Measurements from ENCODE around the gene ZKSCAN8. TPM values are rescaled to one million over a fixed set of nuclear protein-coding genes. Genes with fewer than 3 reads are reported as not detected.

ZKSCAN8 gene
- total and polyA plus RNA-seq, 11 donors: 3.8 to 17.7 (median 13.4) TPM

GRCh38 chr6:28137505-28137981 lies 4.1 kb upstream of the ZKSCAN8 start:
- WGBS, 4 donors: 2 to 5% (median 4%) methylated on average over 6 of the region's 6 CpGs
- no peaks in the 10 kb centered on the region for H3K9me3 ChIP-seq
- peaks cover 0 to 8% (median 0%) of the 10 kb centered on the region in 9 donors for H3K36me3 ChIP-seq
- DNase-seq (no peak), ATAC-seq (peak in 3 of 4 donors; percentile 1 to 7 (median 6))
- TF ChIP-seq POLR2A (IDR thresholded peaks at IDR 0.05): no peak
- no peak for TF ChIP-seq CTCF (IDR thresholded peaks at IDR 0.05)
- peak overlapping the region; percentile 53 to 97 (median 86) for H3K4me3 ChIP-seq
- intact Hi-C loops (cut with DNase I): loop anchor here in 8 of 10 donors (1.0 to 10.0 kb wide), 10 partner anchors 24 to 220 kb away; partner anchors contain the start of genes ZNF165 (in 2 of the 8), ZSCAN26 (in 2 of the 8), NKAPL (in 1 of the 8) and ZKSCAN4 (in 1 of the 8)
- H3K27me3 ChIP-seq: no peaks in the 10 kb centered on the region
- peak overlapping the region; percentile 90 to 98 (median 96) for H3K27ac ChIP-seq
- H3K4me1 ChIP-seq: peaks cover 1 to 58% (median 25%) of the 10 kb centered on the region in 12 donors

GRCh38 chr6:28139860-28140543 lies 1.7 kb upstream of the ZKSCAN8 start:
- Histone ChIP-seq H3K9me3 (no peaks in the 10 kb centered on the region), H3K4me1 (peaks cover 3 to 62% (median 35%) of the 10 kb centered on the region in 12 donors), H3K4me3 (peak overlapping the region in 7 of 12 donors; percentile 12 to 43 (median 18)), H3K27me3 (no peaks in the 10 kb centered on the region), H3K27ac (peak overlapping the region in 3 of 12 donors; percentile 6 to 22 (median 7)), H3K36me3 (peaks cover 0 to 10% (median 1%) of the 10 kb centered on the region in 9 donors)
- intact Hi-C loops (cut with DNase I): loop anchor here (5.0 to 10.0 kb wide), 9 partner anchors 58 to 217 kb away; partner anchors contain the start of genes ZSCAN26 (in 3 of the 10), ZSCAN9 (in 2 of the 10), NKAPL (in 1 of the 10) and ZKSCAN4 (in 1 of the 10)
- TF ChIP-seq CTCF (IDR thresholded peaks at IDR 0.05) (no peak), POLR2A (IDR thresholded peaks at IDR 0.05) (no peak)
- 60 to 78% (median 74%) methylated on average over 9 of the region's 9 CpGs for WGBS, 4 donors
- DNase-seq (no peak), ATAC-seq (no peak)

DNA sequence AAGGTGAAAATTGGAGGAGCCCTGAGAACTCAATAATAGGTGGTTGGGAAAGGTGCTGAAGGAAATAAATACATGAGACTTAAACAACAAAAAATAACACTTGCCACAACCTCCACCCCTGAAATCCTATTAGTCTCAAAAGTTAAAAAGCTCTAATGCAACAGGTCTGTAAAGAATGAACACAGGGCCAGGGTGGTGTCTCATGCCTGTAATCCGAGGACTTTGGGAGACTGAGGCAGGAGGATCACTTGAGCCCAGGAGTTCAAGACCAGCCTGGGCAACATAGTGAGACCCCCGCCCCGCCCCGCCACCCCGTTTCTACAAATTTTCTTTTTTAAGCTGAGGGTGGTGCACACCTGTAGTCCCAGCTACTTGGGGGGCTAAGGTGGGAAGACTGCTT lies 1.1 kb upstream of the ZKSCAN8 start:
- DNase-seq (no peak), ATAC-seq (no peak)
- H3K27me3 ChIP-seq: no peaks in the 10 kb centered on the region
- intact Hi-C loops (cut with DNase I): loop anchor here in 8 of 10 donors (5.0 to 10.0 kb wide), 6 partner anchors 74 to 217 kb away; partner anchors contain the start of genes ZSCAN9 (in 2 of the 8) and ZSCAN26 (in 1 of the 8)
- H3K27ac ChIP-seq: peak overlapping the region in 2 of 12 donors; percentile 7 to 22
- peak overlapping the region in 6 of 12 donors; percentile 12 to 91 (median 31) for H3K4me3 ChIP-seq
- peaks cover 0 to 16% (median 8%) of the 10 kb centered on the region in 9 donors for H3K36me3 ChIP-seq
- H3K9me3 ChIP-seq: no peaks in the 10 kb centered on the region
- 68 to 79% (median 77%) methylated on average over 5 of the region's 5 CpGs for WGBS, 4 donors
- TF ChIP-seq CTCF (IDR thresholded peaks at IDR 0.05): no peak
- TF ChIP-seq POLR2A (IDR thresholded peaks at IDR 0.05): no peak
- H3K4me1 ChIP-seq: peaks cover 3 to 56% (median 30%) of the 10 kb centered on the region in 12 donors

- no peaks in the 10 kb centered on the region for H3K27me3 ChIP-seq
- no peak for DNase-seq
- 11 to 16% (median 13%) methylated on average over 4 of the region's 4 CpGs for WGBS, 4 donors
- H3K36me3 ChIP-seq: peaks cover 0 to 33% (median 15%) of the 10 kb centered on the region in 9 donors
- peak overlapping the region; percentile 69 to 91 (median 83) for H3K4me3 ChIP-seq
- intact Hi-C loops (cut with DNase I): loop anchor here in 8 of 10 donors (5.0 to 10.0 kb wide), 6 partner anchors 72 to 215 kb away; partner anchors contain the start of genes ZSCAN9 (in 2 of the 8) and ZSCAN26 (in 1 of the 8)
- TF ChIP-seq POLR2A (IDR thresholded peaks at IDR 0.05): no peak
- no peak for TF ChIP-seq CTCF (IDR thresholded peaks at IDR 0.05)
- H3K4me1 ChIP-seq: peaks cover 3 to 46% (median 27%) of the 10 kb centered on the region in 12 donors
- no peak for ATAC-seq
- H3K27ac ChIP-seq: peak overlapping the region in 8 of 12 donors; percentile 27 to 84 (median 77)
- H3K9me3 ChIP-seq: no peaks in the 10 kb centered on the region
These were observed 763 bp downstream of the ZKSCAN8 start for GRCh38 chr6:28142446-28142845.
